Naive thymus-derived CD8-positive, alpha-beta T cell (primary cell): Measurements from ENCODE around the gene KRT4. TPM values are rescaled to one million over a fixed set of nuclear protein-coding genes. Genes with fewer than 3 reads are reported as not detected.
A peak's percentile ranks its signal among the peaks of the same experiment; 100 is the strongest.

Source experiments
- ATAC-seq, 2 donors: fragments of 150-1000 bp; cut with Tn5 transposase in 1 of 2; sonication (Bioruptor Pico), chemical (Tn5 transposase) in 1 of 2; 1 replicate in 1 of 2; 2 replicates in 1 of 2; pipeline ENCODE4 v1.10.0; 2021; ENCODE audit warnings: mild to moderate bottlenecking in 2 of 2, moderate library complexity in 2 of 2
- POLR2A ChIA-PET: fragments of 350-600 bp; sonication (Branson Sonifier 250); formaldehyde crosslinking; loops from one replicate; lab custom pipeline; 2021; ENCODE audit warnings: antibody characterized with exemption; lab: Charles Lee
- DNase-seq, 10 donors: peaks; one replicate each; pipeline versions ENCODE4 v3.0.0 to v3.0.0-alpha.2; 2020 to 2022
- H3K27ac Mint-ChIP-seq, 10 donors: one replicate each; pipeline ENCODE4 v1.8.0; 2020 to 2022; ENCODE audit warnings: mild to moderate bottlenecking in 10 of 10, mixed read lengths in 10 of 10, moderate library complexity in 4 of 10, inconsistent platforms in 1 of 10
- H3K27me3 Mint-ChIP-seq, 5 donors: one replicate each; pipeline ENCODE4 v1.8.0; 2021 to 2022; ENCODE audit warnings: mixed read lengths in 5 of 5
- H3K36me3 Mint-ChIP-seq, 3 donors: one replicate each; pipeline ENCODE4 v1.8.0; 2020 to 2022; ENCODE audit warnings: mixed read lengths in 3 of 3, mild to moderate bottlenecking in 2 of 3, inconsistent platforms in 1 of 3
- H3K4me1 Mint-ChIP-seq, 4 donors: one replicate each; pipeline ENCODE4 v1.8.0; 2021 to 2022; ENCODE audit warnings: mixed read lengths in 4 of 4
- H3K4me3 Mint-ChIP-seq, 10 donors: one replicate each; pipeline ENCODE4 v1.8.0; 2020 to 2022; ENCODE audit warnings: mild to moderate bottlenecking in 10 of 10, mixed read lengths in 10 of 10, moderate library complexity in 6 of 10, inconsistent platforms in 1 of 10
- H3K9me3 Mint-ChIP-seq, 9 donors: one replicate each; pipeline ENCODE4 v1.8.0; 2020 to 2022; ENCODE audit warnings: mixed read lengths in 9 of 9, mild to moderate bottlenecking in 3 of 9, inconsistent platforms in 1 of 9, moderate library complexity in 1 of 9
- polyA plus RNA-seq, 3 donors: library from polyadenylated mRNA; unstranded; fragments of 300-500 nt; fragmentation: Illumina TruSeq; gene quantifications; one replicate each; pipeline ENCODE4 v1.2.3, GENCODE V29; 2021
- total RNA-seq, 8 experiments: library from RNA in 2 of 8; stranded (reverse) in 2 of 8; gene quantifications; one replicate each; pipeline ENCODE4 v1.2.3 and lab custom pipeline; 2021 to 2026

Gene KRT4
- total and polyA plus RNA-seq, 5 experiments from 2014 or later, result not detected

DNA sequence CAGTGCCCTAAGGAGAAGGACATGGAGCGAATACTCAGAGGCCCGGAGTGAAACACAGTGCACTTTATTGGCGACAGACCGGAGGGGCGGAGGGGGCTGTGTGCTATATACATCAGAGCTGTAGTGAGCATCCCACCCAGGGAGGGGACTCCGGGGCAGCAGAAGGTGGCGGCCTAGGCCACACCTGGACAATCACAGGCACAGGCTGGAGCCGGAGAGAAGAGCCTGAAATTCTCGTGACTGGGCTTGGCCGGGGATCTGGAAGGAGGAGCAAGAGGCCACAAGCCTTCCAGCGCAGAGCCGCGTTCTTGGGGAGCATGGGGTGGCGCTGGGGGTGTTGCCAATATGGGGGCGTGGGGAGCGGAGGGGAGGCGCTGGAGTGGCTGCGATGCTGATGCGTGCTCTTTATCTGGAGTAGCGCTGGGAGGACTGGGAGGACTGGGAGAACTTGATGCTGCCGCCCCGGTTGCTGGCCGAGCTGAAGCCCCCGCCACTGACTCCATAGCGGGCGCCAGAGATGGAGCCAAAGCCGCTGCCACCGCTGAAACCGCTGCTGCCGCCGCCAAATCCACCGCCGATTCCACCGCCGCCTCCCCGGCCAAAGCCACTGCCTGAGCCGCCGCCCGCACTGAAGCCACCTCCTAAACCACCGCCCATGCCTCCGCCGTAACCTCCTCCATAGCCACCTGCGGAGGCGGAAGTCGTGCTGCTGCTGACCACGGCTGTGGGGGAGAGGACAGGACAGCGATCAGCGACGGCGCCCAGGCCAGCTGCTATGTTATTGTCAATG, 24.1 kb downstream of the KRT4 start:
- Mint-ChIP-seq H3K27me3 (peaks cover 12 to 39% (median 33%) of the 10 kb centered on the region in 5 donors), H3K27ac (peak overlapping the region in 3 of 10 donors; percentile 57 to 84 (median 63)), H3K9me3 (peaks cover 0 to 9% (median 0%) of the 10 kb centered on the region in 9 donors), H3K36me3 (no peaks in the 10 kb centered on the region), H3K4me3 (peak overlapping the region in 6 of 10 donors; percentile 33 to 59 (median 45)), H3K4me1 (peaks cover 18 to 24% (median 22%) of the 10 kb centered on the region in 4 donors)
- POLR2A ChIA-PET, result interaction anchor here (1.1 kb wide), 1 partner anchor 12 kb away, joined by 3 read pairs; no protein-coding TSS in a partner anchor
- ATAC-seq (peak in 1 of 2 donors; percentile 27), DNase-seq (no peak)

DNA sequence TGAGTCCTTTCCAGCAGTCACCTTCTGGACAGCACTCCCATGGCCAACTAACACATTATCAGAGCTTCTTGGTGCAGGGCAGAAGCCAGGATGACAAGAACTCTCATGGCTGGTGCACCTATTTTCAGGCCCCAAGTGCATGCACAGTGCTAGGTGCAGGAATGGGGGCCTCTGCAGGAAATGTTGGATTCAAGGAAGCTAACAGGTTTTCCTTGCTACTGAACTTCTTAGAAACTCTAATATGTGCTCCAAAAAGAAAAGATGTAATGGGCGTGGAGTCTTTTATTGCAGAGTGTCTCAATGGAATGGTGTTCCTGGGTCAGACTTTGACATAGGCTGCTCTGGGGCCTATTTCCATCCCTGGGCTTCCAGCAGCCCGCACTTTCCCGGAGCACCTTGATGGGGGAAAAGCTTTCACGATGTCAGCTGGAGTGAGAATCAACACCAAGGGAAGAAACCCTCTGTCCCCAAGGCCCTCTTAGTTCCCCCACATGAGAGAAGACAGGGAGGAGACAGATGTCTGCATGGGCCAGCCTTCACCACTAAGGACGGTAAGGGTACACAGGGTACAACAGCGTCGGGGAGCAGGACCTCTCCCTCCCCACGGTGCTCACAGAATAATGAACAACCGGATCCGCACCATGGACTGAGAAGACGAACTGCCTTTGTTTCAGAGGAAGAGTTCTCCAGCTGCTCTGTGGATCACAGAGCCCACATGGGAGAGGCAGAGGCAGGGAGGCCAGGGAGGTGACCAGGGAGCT, 24.9 kb downstream of the KRT4 start:
- Mint-ChIP-seq H3K27me3 (peaks cover 12 to 43% (median 37%) of the 10 kb centered on the region in 5 donors), H3K4me3 (peak overlapping the region in 7 of 10 donors; percentile 7 to 54 (median 41)), H3K9me3 (peaks cover 0 to 9% (median 0%) of the 10 kb centered on the region in 9 donors), H3K36me3 (no peaks in the 10 kb centered on the region), H3K4me1 (peaks cover 15 to 23% (median 19%) of the 10 kb centered on the region in 4 donors), H3K27ac (peak overlapping the region in 4 of 10 donors; percentile 8 to 63 (median 54))
- ATAC-seq (no peak), DNase-seq (no peak)
- POLR2A ChIA-PET, result interaction anchor here (1.1 to 1.7 kb wide), 2 partner anchors 13 to 45 kb away, joined by 3 to 5 read pairs; partner anchors contain the start of gene KRT79

DNA sequence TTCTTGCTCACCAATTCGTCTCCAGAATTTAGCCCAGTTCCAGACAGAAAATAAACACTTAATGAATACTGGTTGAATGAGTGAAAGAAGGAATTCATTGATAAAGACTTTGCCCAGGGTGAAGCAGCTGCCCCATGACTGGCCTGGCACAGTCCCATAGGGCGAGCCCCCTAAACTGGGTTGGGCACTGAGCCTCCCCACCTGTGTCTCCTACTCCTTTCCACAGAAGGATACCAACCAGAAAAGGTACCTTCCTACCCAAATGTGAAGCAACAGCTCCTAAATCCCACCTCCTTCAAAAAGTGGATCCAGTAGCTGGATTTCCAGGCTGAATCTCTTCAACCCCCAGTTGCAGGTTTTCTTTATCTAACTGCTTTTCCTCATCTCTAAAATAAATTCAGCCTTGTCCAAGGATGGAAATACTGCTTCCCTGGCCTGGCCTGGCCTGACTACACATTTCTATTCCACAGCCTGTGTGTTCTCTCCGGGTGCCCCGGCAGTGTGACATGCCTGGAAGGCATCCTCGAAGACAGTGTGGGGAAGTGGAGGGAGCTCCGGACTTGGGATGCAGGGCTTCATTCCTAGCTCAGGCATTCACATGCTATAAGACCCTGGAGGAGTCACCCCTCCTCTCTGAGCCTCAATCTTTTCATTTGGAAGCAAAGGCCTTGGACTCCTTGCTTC, 25.6 kb downstream of the KRT4 start:
- peaks cover 0 to 9% (median 0%) of the 10 kb centered on the region in 9 donors for H3K9me3 Mint-ChIP-seq
- POLR2A ChIA-PET, result interaction anchor here (1.1 to 1.7 kb wide), 2 partner anchors 14 to 45 kb away, joined by 3 to 5 read pairs; partner anchors contain the start of gene KRT79
- peaks cover 13 to 50% (median 40%) of the 10 kb centered on the region in 5 donors for H3K27me3 Mint-ChIP-seq
- H3K4me3 Mint-ChIP-seq, result no peak overlapping the region
- H3K4me1 Mint-ChIP-seq, result peaks cover 14 to 23% (median 18%) of the 10 kb centered on the region in 4 donors
- peak overlapping the region in 2 of 10 donors; percentile 8 to 51 for H3K27ac Mint-ChIP-seq
- H3K36me3 Mint-ChIP-seq, result no peaks in the 10 kb centered on the region
- DNase-seq (no peak), ATAC-seq (no peak)

DNA sequence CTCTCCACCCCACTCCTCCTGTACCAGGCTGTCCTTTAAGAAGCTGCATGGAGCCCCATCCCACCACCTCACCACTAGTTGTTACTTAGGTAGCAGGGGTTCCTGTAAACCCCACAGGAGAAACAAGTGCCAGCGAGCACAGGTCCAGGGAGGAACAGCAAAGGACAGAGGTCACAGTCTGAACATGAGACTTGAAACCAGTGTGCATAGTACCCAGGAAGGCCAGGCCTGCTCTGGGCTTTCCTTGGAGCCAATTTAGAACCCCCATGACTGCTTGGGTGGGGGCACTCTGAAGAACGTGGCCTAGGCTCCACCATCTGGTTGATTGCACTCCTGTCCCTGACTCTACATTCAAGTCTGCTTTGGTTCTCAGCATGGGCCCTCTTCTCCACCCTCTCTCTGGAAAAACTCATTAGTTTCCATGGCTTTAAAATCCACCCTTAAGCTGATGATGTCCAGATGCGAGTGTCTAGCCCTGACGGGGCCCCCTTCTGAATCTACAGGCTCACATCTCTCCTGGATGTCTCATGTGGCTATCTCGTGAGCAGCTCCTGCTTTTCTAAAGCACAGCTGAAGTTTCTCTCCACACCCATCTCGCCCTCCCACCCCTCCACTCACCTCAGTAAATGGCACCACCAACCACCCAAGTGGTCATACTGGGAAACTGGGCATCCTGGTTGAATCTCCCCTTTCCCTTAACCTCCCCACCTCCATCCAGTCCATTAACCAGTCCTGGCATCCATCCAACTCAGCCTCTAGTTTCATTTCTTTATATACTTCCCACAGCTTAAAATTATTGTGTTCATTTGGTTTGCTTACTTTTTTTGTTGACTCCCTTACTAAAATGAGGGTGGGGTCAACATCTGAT, 26.4 kb downstream of the KRT4 start:
- H3K27me3 Mint-ChIP-seq, result peaks cover 13 to 52% (median 40%) of the 10 kb centered on the region in 5 donors
- peaks cover 0 to 9% (median 0%) of the 10 kb centered on the region in 9 donors for H3K9me3 Mint-ChIP-seq
- ATAC-seq (no peak), DNase-seq (no peak)
- H3K27ac Mint-ChIP-seq, result peak overlapping the region in 3 of 10 donors; percentile 8 to 45 (median 32)
- H3K36me3 Mint-ChIP-seq, result no peaks in the 10 kb centered on the region
- POLR2A ChIA-PET, result interaction anchor here (1.7 kb wide), 1 partner anchor 46 kb away, joined by 5 read pairs; the partner anchor contains the start of gene KRT79
- H3K4me3 Mint-ChIP-seq, result no peak overlapping the region
- H3K4me1 Mint-ChIP-seq, result peaks cover 14 to 23% (median 18%) of the 10 kb centered on the region in 4 donors

DNA sequence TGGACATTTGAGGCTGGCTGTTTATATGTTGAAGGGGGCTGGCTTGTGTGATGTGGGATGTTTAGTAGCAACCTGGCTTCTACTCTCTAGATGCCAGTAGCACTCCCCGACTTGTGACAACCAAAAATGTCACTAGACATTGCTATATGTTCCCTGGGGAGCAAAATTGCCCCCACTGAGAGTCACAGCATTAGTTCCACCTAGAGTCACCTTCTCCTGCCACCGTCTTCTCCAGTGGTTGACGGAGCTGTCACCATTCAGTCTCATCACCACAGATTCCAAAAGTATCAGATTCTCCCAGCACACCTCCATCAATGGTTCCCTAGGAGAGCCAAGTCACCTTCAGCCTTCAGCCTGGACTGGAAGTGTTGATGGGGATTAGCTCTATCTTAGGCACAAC, 29.0 kb downstream of the KRT4 start:
- POLR2A ChIA-PET, result no interaction called here
- peaks cover 7 to 13% (median 10%) of the 10 kb centered on the region in 4 donors for H3K4me1 Mint-ChIP-seq

DNA sequence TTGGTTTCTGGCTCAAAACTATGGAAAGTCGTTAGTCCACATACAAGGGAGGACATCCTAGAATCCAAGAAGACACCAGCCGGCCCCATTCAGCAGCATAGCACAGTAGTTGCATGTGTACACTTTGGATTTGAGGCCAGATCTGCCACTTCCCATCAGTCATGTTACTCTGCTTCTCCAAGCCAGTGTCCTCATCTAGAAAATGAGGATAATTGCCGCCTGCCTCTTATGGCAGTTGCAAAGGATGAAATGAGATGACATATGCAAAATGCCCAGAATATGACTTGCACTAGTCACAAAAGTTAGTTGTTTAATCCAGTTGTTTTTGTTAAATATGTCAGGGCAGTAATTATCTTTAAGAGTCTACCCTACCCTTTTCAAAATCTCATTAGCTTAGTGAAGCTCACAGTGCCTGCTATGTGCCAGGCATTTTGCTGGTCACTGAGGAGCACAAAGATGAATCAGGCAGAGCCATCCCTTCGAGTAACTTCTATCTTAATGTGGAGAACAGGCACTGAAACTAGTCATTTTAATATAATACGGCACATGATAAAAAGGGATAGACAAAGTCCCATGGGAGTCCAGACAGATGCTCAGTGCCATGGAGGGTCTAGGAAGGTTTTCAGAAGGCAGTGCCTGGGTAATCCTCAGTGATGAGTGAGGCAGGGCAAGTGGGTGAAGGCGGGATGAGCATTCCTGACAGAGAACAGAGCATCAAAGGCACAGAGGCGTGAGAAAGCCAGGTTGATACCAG, 30.2 kb downstream of the KRT4 start:
- ATAC-seq (no peak), DNase-seq (no peak)
- H3K9me3 Mint-ChIP-seq, result peaks cover 0 to 9% (median 0%) of the 10 kb centered on the region in 9 donors
- H3K36me3 Mint-ChIP-seq, result no peaks in the 10 kb centered on the region
- H3K4me1 Mint-ChIP-seq, result peaks cover 0 to 1% (median under 1%) of the 10 kb centered on the region in 4 donors
- peaks cover 2 to 29% (median 23%) of the 10 kb centered on the region in 5 donors for H3K27me3 Mint-ChIP-seq
- POLR2A ChIA-PET, result no interaction called here
- H3K4me3 Mint-ChIP-seq, result no peak overlapping the region
- H3K27ac Mint-ChIP-seq, result peak overlapping the region in 1 of 10 donors; percentile 91

More for the DNA sequence above, 29.0 kb downstream of the KRT4 start:
- no peak for ATAC-seq
- H3K9me3 Mint-ChIP-seq, result peaks cover 0 to 9% (median 0%) of the 10 kb centered on the region in 9 donors
- no peak overlapping the region for H3K4me3 Mint-ChIP-seq
- DNase-seq, result no peak
- H3K27ac Mint-ChIP-seq, result peak overlapping the region in 1 of 10 donors; percentile 48
- H3K27me3 Mint-ChIP-seq, result peaks cover 11 to 41% (median 34%) of the 10 kb centered on the region in 5 donors
- H3K36me3 Mint-ChIP-seq, result no peaks in the 10 kb centered on the region

DNA sequence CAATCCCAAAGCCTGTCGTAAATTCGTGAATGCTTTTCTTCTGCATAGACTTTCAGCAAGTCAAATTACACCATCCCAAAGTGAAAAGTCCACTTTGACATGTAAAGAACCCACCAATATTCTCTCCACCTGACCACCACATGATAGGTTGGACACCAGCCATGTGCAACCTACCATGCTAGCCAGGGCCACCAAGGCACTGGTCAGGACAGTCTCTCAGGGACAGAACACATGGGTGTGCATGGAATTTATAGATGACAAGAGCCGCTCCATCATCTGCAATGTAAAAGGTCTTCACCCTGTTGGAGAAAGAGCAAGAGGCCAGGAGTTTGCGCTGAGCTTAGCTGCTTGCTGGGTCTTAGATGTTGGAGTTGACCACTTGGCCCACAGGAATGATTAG, 31.4 kb downstream of the KRT4 start:
- H3K4me3 Mint-ChIP-seq, result no peak overlapping the region
- no peak for DNase-seq
- H3K9me3 Mint-ChIP-seq, result peaks cover 0 to 9% (median 0%) of the 10 kb centered on the region in 9 donors
- no peaks in the 10 kb centered on the region for H3K4me1 Mint-ChIP-seq
- no peak overlapping the region for H3K27ac Mint-ChIP-seq
- no peak for ATAC-seq
- no peaks in the 10 kb centered on the region for H3K36me3 Mint-ChIP-seq
- peaks cover 1 to 20% (median 14%) of the 10 kb centered on the region in 5 donors for H3K27me3 Mint-ChIP-seq
- POLR2A ChIA-PET, result no interaction called here

DNA sequence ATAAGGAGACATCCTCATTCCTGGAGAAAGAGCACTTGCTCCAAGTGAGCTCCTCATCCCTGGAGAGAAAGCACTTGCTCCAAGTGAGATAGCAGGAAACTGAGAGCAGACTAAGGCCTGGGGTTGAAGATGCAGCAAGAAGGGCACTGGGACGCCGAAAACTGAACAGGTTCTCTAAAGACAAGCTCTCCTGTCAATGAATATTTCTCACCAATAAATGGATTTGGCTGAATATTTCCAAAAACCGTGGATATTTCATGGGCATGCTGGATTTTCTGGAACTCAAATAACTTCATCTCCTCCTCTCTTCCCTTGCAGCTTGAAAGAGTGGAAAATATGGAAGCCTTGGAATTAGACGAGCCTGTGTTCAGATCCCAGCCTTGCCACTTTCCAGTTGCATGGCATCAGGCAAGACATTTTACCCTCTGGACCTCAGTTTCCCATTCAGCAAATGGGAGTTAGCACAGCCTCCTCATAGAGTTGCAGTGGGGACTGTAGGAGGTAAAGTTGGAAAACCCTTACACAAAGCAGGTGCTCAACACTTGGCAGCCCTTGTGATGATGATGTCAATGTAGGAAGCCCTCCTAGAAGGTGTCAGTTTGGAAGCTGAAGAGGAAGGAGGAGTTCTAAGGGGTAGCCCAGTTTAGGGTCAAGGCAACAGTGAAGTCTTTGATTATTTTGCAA, 32.4 kb downstream of the KRT4 start:
- Mint-ChIP-seq H3K27ac (no peak overlapping the region), H3K9me3 (peaks cover 0 to 9% (median 0%) of the 10 kb centered on the region in 9 donors), H3K4me3 (no peak overlapping the region), H3K27me3 (peaks cover 1 to 20% (median 17%) of the 10 kb centered on the region in 5 donors), H3K4me1 (no peaks in the 10 kb centered on the region), H3K36me3 (no peaks in the 10 kb centered on the region)
- ATAC-seq (no peak), DNase-seq (no peak)
- POLR2A ChIA-PET, result no interaction called here

DNA sequence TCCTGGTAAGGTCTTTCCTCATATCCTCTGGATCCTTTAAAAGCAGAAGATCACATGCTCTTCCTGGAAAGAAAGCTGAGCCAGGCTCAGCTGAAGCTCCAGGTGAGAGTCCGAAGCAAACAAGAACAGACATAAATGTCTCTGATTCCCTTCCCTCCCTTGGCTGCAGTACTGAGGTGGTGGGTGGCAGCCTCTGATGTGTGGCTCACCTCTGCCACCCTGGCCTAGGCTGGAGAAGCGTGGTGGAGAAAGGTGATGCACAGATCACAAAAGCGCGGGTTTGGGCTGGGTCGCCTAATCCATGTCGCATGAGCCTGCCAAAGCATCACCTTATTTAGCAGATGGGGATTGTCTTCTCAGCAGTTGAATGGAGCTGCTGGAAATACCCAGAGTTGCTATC, 34.0 kb downstream of the KRT4 start:
- POLR2A ChIA-PET, result no interaction called here
- Mint-ChIP-seq H3K27ac (peak overlapping the region in 1 of 10 donors; percentile 21), H3K9me3 (no peaks in the 10 kb centered on the region), H3K27me3 (peaks cover 1 to 13% (median 12%) of the 10 kb centered on the region in 5 donors), H3K4me3 (no peak overlapping the region), H3K4me1 (no peaks in the 10 kb centered on the region), H3K36me3 (no peaks in the 10 kb centered on the region)
- DNase-seq (no peak), ATAC-seq (no peak)

DNA sequence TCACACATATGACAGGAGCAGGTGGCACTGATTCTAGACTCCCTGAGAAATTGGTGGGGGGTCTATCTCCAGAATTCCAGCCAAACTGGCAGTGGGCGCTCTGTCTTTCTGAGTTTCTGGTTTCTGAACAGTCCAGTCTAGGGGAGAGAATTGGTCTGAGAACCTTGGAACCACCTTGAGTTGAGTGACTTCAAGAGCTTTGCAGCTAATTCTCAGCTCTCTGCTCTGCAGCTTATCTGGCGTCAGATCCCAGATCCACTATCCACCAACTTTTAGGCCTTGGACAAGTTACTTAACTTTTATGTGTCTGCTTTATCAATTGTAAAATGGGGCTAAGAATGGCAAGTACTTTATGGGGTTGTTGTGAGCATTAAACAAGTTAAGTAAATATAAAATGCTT, 35.1 kb downstream of the KRT4 start:
- POLR2A ChIA-PET, result no interaction called here
- Mint-ChIP-seq H3K9me3 (no peaks in the 10 kb centered on the region), H3K27ac (peak overlapping the region in 1 of 10 donors; percentile 82), H3K36me3 (no peaks in the 10 kb centered on the region), H3K27me3 (peaks cover 0 to 9% (median 4%) of the 10 kb centered on the region in 5 donors), H3K4me3 (no peak overlapping the region), H3K4me1 (no peaks in the 10 kb centered on the region)
- no peak for ATAC-seq
- no peak for DNase-seq
